Suprapubic skin (tissue), 4 donors: ENCODE data around the gene LTC4S. TPM values are rescaled to one million over a fixed set of nuclear protein-coding genes. Genes with fewer than 3 reads are reported as not detected.
A peak's percentile ranks its signal among the peaks of the same experiment; 100 is the strongest.

ENCODE experiments used
- DNase-seq, 2 donors: peaks; one replicate each; pipeline ENCODE4 v3.0.0-alpha.2; 2019; ENCODE audit warnings: low spot score in 2 of 2
- H3K27ac ChIP-seq: fragments of 200-600 bp; sonication (generic); one replicate; pipeline ENCODE4 v1.5.1; 2019
- H3K27me3 ChIP-seq: fragments of 200-600 bp; sonication (generic); one replicate; pipeline ENCODE4 v1.5.1; 2019
- H3K36me3 ChIP-seq: fragments of 200-600 bp; sonication (generic); one replicate; pipeline ENCODE4 v1.5.1; 2019
- H3K4me1 ChIP-seq: fragments of 200-600 bp; sonication (generic); one replicate; pipeline ENCODE4 v1.5.1; 2019
- H3K4me3 ChIP-seq: fragments of 200-600 bp; sonication (generic); one replicate; pipeline ENCODE4 v1.5.1; 2019; ENCODE audit warnings: mild to moderate bottlenecking
- H3K9me3 ChIP-seq: fragments of 200-600 bp; sonication (generic); one replicate; pipeline ENCODE4 v1.5.1; 2019
- CTCF ChIP-seq, 2 donors: fragments of 200-600 bp in 1 of 2; fragments of 450-650 bp in 1 of 2; sonication (generic) in 1 of 2; IDR thresholded peaks; one replicate each; pipeline ENCODE4 v1.5.1; 2016 to 2019; ENCODE audit warnings: antibody characterized with exemption in 2 of 2, mild to moderate bottlenecking in 1 of 2, moderate library complexity in 1 of 2
- EP300 ChIP-seq: sonication (generic); formaldehyde crosslinking; IDR thresholded peaks from one replicate; pipeline ENCODE4 v1.6.1; 2017; ENCODE audit warnings: antibody characterized with exemption
- POLR2A ChIP-seq, 2 donors: fragments of 450-650 bp; IDR thresholded peaks; one replicate each; pipeline ENCODE4 v1.6.1; 2017; ENCODE audit warnings: antibody characterized with exemption in 2 of 2, mild to moderate bottlenecking in 2 of 2, moderate library complexity in 2 of 2
- POLR2AphosphoS5 ChIP-seq, 3 donors: sonication (generic); formaldehyde crosslinking; IDR thresholded peaks; one replicate each; pipeline ENCODE4 v1.6.1; 2017; ENCODE audit warnings: antibody characterized with exemption in 3 of 3
- WGBS: methylation state at CpG from one replicate; pipeline ENCODE4 v1.1.5; 2018; 5-methylcytosine and 5-hydroxymethylcytosine counted together
- total RNA-seq, 4 donors: library from RNA; depleted of rRNA; stranded (reverse); fragments of >200 nt; gene quantifications; one replicate each; pipeline ENCODE4 v1.1.0, GENCODE V29; 2016

LTC4S gene
- total RNA-seq, 4 donors from 2014 or later = 3.5 to 7.9 (median 4.5) TPM

- Histone ChIP-seq H3K36me3 (peaks cover 33% of the 10 kb centered on the region), H3K4me3 (no peak overlapping the region), H3K27me3 (no peaks in the 10 kb centered on the region), H3K4me1 (peaks cover 53% of the 10 kb centered on the region), H3K9me3 (no peaks in the 10 kb centered on the region), H3K27ac (peak overlapping the region; percentile 30)
- no peak for TF ChIP-seq EP300
- no peak for TF ChIP-seq POLR2A (IDR thresholded peaks at IDR 0.05)
- TF ChIP-seq CTCF (IDR thresholded peaks at IDR 0.05) = no peak
- no peak for TF ChIP-seq POLR2AphosphoS5 (IDR thresholded peaks at IDR 0.05)
- no peak for DNase-seq
- WGBS = 44% methylated on average over 5 of the region's 11 CpGs
These were observed 9.3 kb downstream of the LTC4S start for GRCh38 chr5:179802950-179803562.

GRCh38 chr5:179803651-179804554, 10.1 kb downstream of the LTC4S start:
- peaks cover 24% of the 10 kb centered on the region for H3K36me3 ChIP-seq
- 65% methylated on average over 15 of the region's 18 CpGs for WGBS
- H3K4me3 ChIP-seq = no peak overlapping the region
- no peak for TF ChIP-seq CTCF (IDR thresholded peaks at IDR 0.05)
- peaks cover 54% of the 10 kb centered on the region for H3K4me1 ChIP-seq
- no peaks in the 10 kb centered on the region for H3K9me3 ChIP-seq
- peak in 1 of 2 donors; percentile 77 for DNase-seq
- H3K27me3 ChIP-seq = no peaks in the 10 kb centered on the region
- peak overlapping the region; percentile 30 for H3K27ac ChIP-seq

- WGBS = 81% methylated on average over 8 of the region's 8 CpGs
- Histone ChIP-seq H3K4me1 (peaks cover 54% of the 10 kb centered on the region), H3K27ac (no peak overlapping the region), H3K27me3 (no peaks in the 10 kb centered on the region), H3K9me3 (no peaks in the 10 kb centered on the region), H3K4me3 (peak overlapping the region; percentile 96), H3K36me3 (peaks cover 18% of the 10 kb centered on the region)
- no peak for TF ChIP-seq EP300
- no peak for TF ChIP-seq POLR2AphosphoS5 (IDR thresholded peaks at IDR 0.05)
- no peak for TF ChIP-seq POLR2A (IDR thresholded peaks at IDR 0.05)
- TF ChIP-seq CTCF (IDR thresholded peaks at IDR 0.05) = no peak
- DNase-seq = no peak
These were observed 10.8 kb downstream of the LTC4S start for GRCh38 chr5:179804555-179804947.

- WGBS = no CpG with 5 or more reads among the region's 9 CpGs
- Histone ChIP-seq H3K4me1 (peaks cover 54% of the 10 kb centered on the region), H3K36me3 (peaks cover 12% of the 10 kb centered on the region), H3K4me3 (peak overlapping the region; percentile 96), H3K27me3 (no peaks in the 10 kb centered on the region), H3K9me3 (no peaks in the 10 kb centered on the region), H3K27ac (peak overlapping the region; percentile 95)
- no peak for TF ChIP-seq CTCF (IDR thresholded peaks at IDR 0.05)
- no peak for TF ChIP-seq POLR2A (IDR thresholded peaks at IDR 0.05)
- TF ChIP-seq POLR2AphosphoS5 (IDR thresholded peaks at IDR 0.05) = no peak
- TF ChIP-seq EP300 = no peak
- DNase-seq = peak in 1 of 2 donors; percentile 71
These were observed 11.3 kb downstream of the LTC4S start for GRCh38 chr5:179805070-179805528.
